Vagina (tissue), 2 donors: ENCODE results near the gene RSF1.

Source experiments
- CTCF ChIP-seq, 3 experiments: fragments of 450-650 bp in 2 of 3; fragments of 200-600 bp in 1 of 3; sonication (generic) in 1 of 3; IDR thresholded peaks; one replicate each; pipeline ENCODE4 v1.5.1; 2017 to 2019; ENCODE audit warnings: antibody characterized with exemption in 3 of 3, mild to moderate bottlenecking in 2 of 3, moderate library complexity in 2 of 3
- POLR2AphosphoS5 ChIP-seq, 2 donors: sonication (generic); formaldehyde crosslinking; IDR thresholded peaks; one replicate each; pipeline ENCODE4 v1.9.0; 2017; ENCODE audit warnings: antibody characterized with exemption in 2 of 2, mild to moderate bottlenecking in 2 of 2, low read depth in 1 of 2; ENCODE audit not compliant: insufficient read depth in 1 of 2

- no peak for TF ChIP-seq POLR2AphosphoS5 (IDR thresholded peaks at IDR 0.05; ENCODE audit: insufficient read depth in 1 of 2, low read depth in 1 of 2)
- TF ChIP-seq CTCF (IDR thresholded peaks at IDR 0.05): no peak
Observed at GRCh38 chr11:77736473-77736872, 84.0 kb downstream of the RSF1 start.
